HG03039 (cell line): ENCODE results near the gene TMEM178B.
"Not testable (repeated sequence)": the region's sequence is repeated elsewhere in the genome, so short reads cannot be mapped to it uniquely, and the experiment has no call there.

ENCODE experiments used
- ATAC-seq: cut with Tn5 transposase; IDR thresholded peaks from one replicate; pipeline ENCODE4 v1.9.1; 2021; ENCODE audit warnings: mild to moderate bottlenecking, moderate library complexity; ENCODE audit not compliant: unreplicated experiment

Gene TMEM178B

DNA sequence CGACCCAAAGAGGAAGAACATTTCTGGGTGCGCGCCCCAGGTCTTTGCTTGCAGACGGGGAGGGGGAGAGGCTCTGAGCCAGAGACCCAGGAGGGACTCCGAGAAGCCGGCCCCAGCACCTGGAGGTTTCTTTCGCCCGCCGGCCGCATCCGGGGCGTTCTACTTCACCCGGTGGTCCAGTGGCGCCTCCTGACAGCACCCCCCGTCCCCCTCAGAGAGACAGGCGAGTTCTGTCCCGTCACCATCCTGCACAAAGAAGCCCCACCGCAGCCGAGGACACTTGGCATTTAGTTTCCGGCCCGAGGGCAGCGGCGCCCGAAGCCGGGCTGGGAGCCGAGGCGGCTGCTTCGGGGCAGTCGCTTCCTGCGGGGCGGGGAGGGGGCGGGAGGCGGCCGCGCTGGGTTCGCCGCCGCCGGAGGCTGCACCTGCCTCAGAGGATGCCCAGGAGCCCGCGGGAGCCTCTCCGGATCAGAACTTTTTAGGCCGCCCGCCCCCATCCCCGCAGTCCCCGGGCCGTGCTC, at the start of gene TMEM178B:
Gene TMEM178B, plus strand, starts transcription at position 424 of the 521 bp plus-strand sequence.
- no peak for ATAC-seq

GRCh38 chr7:141024668-141025067, 49.2 kb upstream of the TMEM178B start:
- no peak for ATAC-seq

DNA sequence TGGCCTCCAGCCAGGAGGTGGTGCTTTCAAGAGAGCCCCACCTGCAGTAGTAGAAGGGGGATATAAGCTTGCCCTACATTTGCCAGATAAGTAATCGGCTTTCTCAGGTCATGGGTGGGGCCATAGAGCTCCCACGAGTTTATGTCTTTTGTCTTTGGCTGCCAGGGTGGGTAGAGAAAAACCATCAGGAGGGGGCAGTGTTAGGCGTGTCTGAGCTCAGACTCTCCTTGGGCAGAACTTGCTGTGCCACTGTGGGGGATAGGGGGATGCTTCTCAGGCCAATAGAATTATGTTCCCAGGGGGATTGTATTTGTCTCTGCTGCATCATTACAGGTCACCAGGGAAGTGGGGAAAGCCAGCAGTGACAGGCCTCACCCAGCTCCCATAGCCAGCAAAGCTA, 46.8 kb upstream of the TMEM178B start:
- ATAC-seq, result no peak

GRCh38 chr7:141028767-141029166, 45.1 kb upstream of the TMEM178B start:
- no peak for ATAC-seq

DNA sequence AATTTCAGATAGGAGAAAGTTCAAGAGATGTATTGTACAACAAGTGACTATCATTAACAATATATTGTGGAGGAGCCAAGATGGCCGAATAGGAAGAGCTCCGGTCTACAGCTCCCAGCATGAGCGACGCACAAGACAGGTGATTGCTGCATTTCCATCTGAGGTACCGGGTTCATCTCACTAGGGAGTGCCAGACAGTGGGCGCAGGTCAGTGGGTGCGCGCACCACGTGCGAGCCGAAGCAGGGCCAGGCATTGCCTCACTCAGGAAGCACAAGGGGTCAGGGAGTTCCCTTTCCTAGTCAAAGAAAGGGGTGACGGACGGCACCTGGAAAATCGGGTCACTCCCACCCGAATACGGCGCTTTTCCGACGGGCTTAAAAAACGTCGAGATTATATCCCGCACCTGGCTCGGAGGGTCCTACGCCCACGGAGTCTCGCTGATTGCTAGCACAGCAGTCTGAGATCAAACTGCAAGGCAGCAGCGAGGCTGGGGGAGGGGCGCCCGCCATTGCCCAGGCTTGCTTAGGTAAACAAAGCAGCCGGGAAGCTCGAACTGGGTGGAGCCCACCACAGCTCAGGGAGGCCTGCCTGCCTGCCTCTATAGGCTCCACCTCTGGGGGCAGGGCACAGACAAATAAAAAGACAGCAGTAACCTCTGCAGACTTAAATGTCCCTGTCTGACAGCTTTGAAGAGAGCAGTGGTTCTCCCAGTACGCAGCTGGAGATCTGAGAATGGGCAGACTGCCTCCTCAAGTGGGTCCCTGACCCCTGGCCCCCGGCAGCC, 41.1 kb upstream of the TMEM178B start:
- not testable (repeated sequence) for ATAC-seq

GRCh38 chr7:141038100-141038499, 35.8 kb upstream of the TMEM178B start:
- ATAC-seq, result not testable (repeated sequence)

- ATAC-seq, result no peak
Observed at GRCh38 chr7:141039376-141039775, 34.5 kb upstream of the TMEM178B start.

- ATAC-seq, result no peak
Observed at GRCh38 chr7:141042222-141043193, 31.4 kb upstream of the TMEM178B start.

DNA sequence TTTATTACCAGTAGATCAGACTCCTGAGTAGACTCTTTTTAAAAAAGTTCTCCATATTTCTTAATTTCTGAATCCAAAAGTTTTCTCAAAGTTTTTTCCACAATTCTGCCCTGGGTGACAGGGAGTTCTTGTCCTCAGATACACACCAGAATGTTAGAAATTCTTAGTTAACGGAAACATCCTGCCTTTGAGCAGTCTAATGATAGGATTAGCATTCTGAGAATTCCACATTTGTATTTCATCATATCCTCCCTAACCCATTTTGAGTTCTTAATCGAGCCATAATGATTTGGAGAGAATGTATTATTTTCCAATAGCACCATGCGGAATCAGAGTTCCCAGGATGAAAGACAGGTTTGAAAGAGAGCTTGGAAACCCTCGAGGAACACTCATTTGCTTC, 30.2 kb upstream of the TMEM178B start:
- no peak for ATAC-seq

DNA sequence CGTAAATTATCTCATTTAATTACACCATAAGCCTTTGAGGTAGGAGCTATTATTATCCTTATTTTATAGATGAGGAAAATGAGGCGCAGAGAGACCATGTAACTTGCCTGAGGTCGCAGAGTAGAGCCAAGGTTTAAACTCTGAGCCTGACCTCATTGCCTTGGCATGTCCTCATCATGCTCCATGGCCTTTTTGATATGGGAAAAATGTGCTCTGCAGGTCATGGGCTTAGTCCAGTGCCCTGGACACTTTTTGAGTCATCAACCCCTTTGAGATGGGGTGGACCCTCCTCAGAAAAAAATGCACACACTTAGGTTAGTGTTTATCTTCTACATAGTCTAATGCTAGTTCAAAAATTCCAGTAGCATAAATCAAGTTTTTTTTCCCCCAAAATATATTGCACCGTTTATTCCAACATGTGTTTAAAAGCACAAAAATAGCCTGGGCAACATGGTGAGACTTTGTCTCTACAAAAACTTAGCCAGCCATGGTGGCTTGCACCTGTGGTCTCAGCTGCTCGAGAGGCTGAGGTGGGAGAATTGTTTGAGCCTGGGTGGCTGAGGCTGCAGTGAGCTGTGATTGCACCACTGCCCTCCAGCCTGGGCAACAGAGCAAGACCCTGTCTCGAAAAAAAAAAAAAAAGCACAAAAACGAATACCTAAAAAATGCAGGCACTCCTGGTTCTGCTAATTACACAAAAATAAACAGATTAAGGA, 28.6 kb upstream of the TMEM178B start:
- no peak for ATAC-seq

- no peak for ATAC-seq
Observed at GRCh38 chr7:141045842-141046620, 27.8 kb upstream of the TMEM178B start.

GRCh38 chr7:141053626-141054025, 20.2 kb upstream of the TMEM178B start:
- ATAC-seq, result no peak

DNA sequence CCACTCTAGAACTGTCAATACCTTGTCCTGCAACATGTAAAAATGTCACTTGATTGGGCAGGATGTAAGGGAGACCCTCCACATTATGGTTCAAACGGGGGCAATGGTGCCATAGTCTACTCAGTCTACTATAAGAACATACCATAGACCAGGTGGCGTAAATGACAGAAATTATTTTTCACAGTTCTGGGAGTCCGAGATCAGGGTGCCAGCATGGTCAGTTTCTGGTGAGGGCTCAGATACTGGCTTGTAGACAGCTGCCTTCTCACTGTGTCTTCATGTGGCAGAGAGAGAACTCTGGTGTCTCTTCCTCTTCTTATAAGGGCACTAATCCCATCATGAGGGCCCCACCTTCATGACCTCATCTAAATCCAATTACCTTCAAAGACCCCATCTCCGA, 18.7 kb upstream of the TMEM178B start:
- ATAC-seq, result no peak

DNA sequence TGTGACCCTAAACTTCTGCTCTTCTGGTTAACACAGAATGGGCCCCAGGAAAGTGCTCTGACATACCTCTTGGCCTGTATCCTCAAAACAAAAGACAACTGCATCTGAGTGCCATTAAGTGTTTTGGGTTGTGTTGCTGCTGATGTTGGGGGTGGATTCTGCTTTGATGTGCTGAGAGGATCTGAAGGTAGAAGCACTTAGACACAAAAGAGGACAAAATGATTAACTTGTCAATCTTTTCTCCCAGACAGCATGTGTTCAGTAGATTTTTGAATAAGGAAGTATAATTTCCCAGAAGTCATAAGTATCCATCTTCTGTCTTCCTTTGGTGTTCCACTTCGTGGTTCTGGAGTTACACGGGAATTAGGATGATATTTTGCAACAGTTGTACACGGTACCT, 16.1 kb upstream of the TMEM178B start:
- no peak for ATAC-seq

GRCh38 chr7:141067856-141068255, 6.0 kb upstream of the TMEM178B start:
- ATAC-seq, result not testable (repeated sequence)

GRCh38 chr7:141071260-141071854, 2.5 kb upstream of the TMEM178B start:
- ATAC-seq, result no peak

- no peak for ATAC-seq
Observed at GRCh38 chr7:141071855-141072547, 1.9 kb upstream of the TMEM178B start.

- ATAC-seq, result no peak
Observed at GRCh38 chr7:141072548-141073172, 1.2 kb upstream of the TMEM178B start.

GRCh38 chr7:141073173-141073640, 657 bp upstream of the TMEM178B start:
- ATAC-seq, result no peak
